HG03342 (cell line): ENCODE data around the gene SCN1A.
"Not testable (repeated sequence)": the region's sequence is repeated elsewhere in the genome, so short reads cannot be mapped to it uniquely, and the experiment has no call there.

ENCODE experiments used
- ATAC-seq: cut with Tn5 transposase; IDR thresholded peaks from one replicate; pipeline ENCODE4 v1.9.1; 2021; ENCODE audit warnings: mild to moderate bottlenecking, moderate library complexity; ENCODE audit not compliant: unreplicated experiment

SCN1A gene

DNA sequence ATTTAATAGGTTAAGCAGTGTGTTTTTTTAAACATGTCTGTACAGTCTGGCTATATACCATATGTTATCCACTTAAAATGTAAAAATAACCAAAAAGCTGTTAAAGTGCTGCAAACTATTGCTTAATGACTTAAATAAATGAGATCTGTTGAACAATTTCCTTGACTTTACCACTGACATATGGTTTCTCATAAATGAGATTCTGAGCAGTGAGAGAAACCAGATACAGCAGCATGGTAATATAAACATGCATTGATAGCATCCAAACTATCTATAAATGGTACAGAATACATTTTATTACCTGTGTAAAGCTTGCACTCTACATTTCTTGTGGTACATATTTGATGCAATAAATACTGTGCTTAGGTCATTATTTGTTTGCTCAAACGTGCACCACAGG is 138.0 kb downstream of the SCN1A start:
- ATAC-seq: no peak

DNA sequence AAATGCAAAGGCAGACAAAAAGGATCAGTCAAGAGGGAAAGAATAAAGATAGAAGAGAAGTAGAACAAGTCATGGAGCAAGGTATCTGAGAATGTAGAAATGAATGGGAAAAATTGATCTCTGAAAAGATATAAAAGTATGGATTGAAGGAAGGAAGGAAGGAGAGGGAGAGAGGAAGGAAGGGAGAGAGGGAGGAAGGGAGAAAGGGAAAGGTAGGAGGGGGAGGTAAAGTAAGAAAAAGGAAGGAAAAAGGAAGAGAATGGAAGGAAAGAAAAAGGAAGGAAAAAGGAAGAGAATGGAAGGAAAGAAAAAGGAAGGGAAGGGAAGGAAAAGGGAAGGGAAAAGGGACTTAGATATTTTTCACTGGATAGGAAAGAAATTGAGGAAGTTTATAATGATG is 142.7 kb downstream of the SCN1A start:
- ATAC-seq: no peak

DNA sequence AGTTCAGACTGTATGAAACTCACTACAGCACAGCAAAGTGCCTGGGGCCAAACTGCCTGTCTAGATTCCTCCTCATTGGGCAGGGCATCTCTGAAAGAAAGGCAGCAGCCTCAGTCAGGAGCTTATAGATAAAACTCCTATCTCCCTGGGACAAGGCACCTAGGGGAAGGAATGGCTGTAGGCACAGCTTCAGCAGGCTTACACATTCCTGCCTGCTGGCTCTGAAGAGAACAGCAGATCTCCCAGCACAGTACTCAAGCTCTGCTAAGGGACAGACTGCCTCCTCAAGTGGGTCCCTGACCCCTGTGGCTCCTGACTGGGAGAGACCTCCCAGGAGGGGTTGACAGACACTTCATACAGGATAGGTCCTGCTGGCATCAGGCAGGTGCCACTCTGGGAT is 155.7 kb downstream of the SCN1A start:
- not testable (repeated sequence) for ATAC-seq

DNA sequence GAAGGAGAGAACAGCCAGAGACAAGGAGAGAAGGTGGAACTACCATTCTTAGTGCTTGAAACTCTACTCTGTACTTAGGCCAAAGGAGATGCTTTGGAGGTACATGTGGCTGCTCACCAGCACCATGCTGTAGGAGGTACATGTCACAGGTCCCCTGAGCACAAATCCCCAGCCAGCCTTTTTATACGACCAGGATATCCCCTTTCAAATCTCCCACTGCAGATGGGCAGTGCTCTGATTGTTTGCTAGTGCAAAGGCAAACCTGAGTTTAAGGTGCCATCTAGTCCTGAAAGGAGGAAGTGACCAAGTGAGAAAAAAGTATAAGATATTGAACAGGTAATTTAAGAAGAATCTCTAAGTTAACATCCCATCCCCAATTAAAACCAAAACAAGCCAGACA is 157.2 kb downstream of the SCN1A start:
- ATAC-seq: no peak

DNA sequence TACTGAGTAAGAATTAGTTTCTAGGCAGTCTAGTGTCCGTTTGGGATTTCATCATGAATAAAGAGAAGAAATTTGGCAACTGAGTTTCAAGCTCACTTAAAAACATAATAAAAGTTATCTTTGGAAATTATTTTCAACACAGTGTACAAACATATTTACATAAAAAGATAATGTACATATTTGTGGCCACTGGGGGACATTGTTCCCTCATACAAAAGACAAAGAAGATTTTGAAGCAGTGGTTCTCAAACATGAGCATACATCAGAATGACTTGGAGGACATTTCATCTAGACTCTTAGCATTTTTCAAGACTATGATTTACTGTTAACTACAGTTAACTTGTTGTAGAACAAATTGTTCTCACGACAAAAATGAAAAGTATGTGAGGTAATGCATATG is 158.6 kb downstream of the SCN1A start:
- ATAC-seq: no peak

DNA sequence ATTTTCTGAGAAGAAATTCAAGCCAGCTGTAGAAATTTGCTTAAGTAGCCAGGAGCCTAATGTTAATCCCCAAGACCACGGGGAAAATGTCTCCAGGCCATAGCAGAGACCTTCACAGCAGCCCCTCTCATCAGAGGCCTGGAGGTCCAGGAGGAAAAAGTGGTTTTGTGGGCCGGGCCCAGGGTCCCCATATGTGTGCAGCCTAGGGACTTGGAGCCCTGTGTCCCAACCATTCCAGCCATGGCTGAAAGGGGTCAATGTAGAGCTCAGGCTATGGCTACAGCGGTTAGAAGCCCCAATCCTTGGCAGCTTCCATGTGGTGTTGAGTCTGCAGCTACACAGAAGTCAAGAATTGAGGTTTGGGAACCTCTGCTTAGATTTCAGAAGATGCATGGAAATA is 160.1 kb downstream of the SCN1A start:
- ATAC-seq: no peak

DNA sequence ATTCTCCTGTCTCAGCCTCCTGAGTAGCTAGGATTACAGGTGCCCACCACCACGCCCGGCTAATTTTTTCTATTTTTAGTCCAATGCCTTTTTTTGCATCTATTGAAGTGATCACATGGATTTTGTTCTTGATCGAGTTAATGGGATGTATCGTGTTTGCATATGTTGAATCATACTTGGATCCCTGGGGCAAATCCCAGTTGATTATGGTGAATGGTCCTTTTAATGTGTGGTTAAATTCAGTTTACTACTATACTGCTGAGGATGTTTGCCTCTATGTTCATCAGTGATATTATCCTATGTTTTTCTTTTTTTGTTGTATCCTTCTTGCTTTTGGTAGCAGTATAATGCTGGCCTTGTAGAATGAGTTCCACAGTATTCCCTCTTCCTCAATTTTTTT is 166.0 kb downstream of the SCN1A start:
- ATAC-seq: no peak

DNA sequence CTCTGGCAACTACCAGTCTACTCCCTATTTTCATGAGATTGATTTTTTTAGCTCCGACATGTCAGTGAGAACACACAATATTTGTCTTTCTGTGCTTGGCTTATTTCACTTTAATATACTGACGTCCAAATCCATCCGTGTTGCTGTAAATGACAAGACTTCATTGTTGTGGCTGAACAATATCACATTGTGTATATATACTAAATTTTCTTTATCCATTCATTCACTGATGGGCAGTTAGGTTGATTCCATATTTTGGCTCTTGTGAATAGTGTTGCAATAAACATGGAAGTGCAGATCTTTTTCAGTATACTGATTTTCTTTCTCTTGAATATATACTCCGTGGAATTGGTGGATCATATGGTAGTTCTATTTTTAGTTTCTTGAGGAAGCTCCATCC is 168.4 kb downstream of the SCN1A start:
- no peak for ATAC-seq

DNA sequence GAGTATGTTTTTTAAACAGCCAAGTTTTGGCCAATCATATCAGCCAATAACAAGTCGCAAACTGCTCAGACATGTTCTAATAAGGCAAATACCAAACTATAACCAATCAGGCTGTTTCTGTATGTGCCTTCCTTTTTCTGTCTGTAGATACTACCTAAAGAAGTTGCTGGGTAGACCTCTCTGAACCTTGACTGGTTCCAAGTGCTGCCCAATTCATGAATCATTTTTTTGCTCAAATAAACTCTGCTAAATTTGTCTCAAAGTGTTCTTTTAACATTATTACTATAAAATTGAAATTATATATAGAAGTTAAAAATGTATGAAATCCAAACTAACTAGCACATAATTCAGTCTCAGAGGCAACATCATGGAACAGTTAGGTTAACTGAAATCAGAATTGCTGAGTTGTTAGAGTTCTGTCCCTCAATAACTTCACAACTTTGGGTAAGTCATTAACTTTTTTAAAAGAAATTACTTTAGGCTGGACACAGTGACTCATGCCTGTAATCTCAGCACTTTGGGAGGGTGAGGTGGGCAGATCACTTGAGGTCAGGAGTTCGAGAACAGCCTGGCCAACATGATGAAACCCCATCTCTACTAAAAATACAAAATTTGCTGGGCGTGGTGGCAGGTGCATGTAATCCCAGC is 169.4 kb downstream of the SCN1A start:
- ATAC-seq: no peak

DNA sequence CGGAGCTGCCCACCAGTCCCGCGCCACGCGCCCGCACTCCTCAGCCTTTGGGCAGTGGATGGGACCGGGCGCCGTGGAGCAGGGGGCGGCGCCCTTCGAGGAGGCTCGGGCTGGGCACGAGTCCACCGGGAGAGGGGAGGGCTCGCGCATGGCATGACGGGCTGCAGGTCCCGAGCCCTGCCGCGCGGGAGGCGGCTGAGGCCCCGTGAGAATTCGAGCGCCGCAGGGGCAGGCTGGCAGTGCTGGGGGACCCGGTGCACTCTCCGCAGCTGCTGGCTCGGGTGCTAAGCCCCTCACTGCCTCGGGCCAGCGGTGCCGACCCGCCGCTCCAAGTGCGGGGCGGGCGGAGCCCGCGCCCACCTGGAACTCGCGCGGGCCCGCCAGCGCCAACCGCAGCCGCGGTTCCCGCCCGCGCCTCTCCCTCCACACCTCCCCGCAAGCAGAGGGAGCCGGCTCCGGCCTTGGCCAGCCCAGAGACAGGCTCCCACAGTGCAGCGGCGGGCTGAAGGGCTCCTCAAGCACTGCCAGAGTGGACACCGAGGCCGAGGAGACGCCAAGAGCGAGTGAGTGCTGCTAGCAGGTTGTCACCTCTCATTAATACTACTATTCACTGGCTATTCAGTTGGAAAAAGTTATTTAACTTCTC is 170.7 kb downstream of the SCN1A start:
- no peak for ATAC-seq

DNA sequence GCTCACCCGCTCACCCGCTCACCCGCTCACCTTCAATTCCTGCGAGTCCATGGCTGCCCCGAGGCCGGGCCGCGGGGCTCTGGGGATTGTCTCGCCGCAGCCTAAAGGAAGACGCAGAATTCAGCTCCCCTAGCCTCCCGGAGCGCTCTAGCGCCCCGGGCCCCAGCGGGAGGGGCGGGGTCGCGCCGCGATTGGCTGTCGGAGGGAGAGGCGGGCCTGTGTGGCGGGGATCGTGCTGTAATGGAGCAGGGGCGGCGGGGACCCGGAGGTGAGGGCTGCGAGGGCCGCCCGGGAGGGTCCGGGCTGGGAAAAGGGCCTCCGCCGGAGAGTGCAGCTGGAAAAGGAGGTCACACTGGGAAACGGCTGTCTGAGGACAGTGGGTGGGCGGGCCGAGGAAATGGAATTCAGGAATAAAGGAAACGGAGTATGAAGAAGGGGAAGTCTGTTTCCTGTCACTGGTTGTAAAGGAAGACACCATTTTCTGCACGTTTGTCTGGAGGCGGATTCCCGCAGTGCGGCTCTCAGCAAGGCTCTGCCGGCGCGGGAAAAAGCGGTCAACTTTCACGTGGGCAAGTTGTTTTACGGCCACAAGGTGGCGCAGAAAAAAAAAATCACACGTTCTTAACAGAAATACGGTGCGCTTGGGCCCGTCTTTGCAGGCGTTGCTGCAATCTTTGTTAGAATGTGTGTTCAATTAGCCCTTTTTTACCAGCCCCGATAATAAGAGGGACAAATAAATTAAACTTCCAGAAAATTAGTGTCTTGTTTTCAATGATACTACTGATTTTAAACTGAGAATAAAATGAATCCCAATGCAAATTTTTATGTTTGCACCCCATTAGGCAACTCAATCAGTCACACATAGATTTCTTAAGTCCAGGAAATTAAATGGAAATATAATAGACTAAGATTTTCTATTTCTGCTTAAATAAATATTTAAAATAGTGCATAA is 173.9 kb downstream of the SCN1A start, which contains the start of gene TTC21B:
TSS of gene TTC21B (minus strand) at position 122 of the 952 bp plus-strand sequence. CDS start at position 51, 71 bp downstream.
- peak; percentile 94 for ATAC-seq

DNA sequence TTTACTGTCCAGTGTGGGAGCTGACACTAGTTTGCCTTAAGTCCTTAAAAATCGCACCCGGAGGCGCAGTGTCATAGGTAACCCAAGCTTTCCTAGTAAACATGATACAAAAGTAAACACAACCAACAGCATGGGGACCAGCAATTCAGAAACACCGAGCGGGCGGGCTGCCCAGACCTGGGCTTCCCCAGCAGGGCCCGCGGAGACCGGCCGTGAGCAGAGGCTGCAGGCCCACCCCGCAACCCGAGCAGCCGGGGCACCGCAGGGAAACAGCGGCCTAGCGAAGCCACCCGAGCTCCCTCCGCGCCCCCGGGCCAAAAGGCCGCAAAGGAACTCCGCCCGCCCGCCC is 174.5 kb downstream of the SCN1A start:
- ATAC-seq: peak; percentile 34

DNA sequence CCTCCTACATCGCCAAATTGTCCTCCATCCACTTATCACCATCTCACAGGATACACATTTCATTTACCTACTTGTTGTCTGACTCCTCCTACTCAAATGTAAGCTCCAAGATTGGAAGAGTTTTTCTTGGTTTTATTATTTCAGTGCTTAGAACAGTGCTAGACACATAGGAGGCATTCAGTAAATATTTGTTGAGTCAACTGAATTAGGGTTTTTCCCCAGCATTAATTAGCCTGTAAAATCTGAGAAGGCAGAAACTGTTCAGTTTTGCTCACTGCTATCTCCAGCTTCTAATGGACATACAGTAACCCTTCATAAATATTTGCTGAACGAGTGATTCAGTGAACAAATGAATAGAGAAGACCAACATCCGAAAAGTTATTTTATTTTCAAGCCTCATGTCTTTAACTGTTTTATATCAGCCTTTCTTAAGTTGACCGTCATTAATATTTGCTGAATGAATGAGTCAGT is 175.0 kb downstream of the SCN1A start:
- ATAC-seq: no peak

DNA sequence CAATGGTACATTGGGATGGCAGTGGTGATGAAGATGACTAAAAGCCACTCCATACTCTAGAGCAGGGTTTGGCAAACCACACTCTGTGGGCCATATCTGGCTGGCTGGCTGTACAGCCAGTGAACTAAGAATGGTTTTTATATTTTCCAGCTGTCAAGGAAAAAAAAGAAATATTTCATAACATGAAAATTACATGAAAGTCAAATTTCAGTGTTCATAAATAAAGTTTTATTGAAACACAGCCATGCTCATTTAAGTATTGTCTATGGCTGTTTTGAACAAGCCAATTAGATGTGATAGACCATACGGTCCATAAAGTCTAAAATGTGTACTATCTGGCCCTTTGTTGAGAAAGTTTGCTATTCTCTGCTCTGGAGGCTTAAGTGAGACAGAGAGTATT is 175.7 kb downstream of the SCN1A start:
- no peak for ATAC-seq

DNA sequence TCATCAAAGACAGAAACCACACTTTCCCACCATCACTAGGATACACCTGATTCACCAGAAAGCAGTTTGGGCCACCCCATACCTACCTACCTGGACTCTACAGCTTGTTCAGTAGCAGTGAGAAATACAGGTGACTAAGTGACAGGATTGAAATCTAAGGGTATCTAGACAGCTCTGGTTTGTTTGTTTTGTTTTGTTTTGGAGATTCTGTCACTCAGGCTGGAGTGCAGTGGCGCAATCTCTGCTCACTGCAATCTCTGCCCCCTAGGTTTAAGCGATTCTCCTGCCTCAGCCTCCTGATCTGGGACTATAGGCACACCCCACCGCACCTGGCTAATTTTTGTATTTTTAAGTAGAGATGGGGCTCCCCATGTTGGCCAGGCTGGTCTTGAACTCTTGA is 177.4 kb downstream of the SCN1A start:
- ATAC-seq: no peak

DNA sequence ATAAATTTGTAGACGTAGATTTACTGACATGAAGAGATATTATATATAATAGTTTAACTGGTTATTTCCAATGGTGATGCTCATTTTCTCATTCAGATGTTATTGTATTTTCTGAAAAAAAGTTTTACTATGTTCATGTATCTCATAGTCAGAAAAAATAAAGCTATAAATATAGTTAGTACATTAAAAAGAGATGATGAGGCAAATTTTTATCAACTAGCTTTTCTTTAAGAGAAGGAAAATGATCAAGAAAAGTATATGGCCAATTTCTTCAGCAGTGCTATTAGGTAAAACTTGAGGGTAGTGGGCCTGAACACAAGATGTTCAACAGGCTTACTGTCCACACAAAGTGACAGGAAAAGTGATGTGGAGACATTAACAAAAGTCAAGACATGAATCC is 186.0 kb downstream of the SCN1A start:
- ATAC-seq: no peak

DNA sequence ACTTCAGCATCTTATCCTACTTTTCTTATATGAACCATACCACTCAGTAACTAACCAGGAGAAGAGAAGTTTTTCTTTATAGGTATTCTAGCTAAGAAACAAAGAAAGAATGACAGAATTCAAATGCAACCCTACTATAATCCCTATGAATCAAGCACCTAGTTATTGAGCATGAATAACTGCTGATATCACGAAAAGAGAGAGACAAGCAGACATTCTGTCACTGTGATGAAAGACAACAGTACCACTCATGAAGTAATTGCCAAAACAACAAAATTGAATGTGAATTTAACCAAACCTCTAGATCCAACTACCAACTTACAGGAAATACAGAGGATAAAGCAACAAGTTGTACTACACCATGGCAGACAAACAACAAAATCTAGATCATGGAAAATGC is 189.6 kb downstream of the SCN1A start:
- no peak for ATAC-seq
